Gastroesophageal sphincter (tissue), 3 donors: ENCODE measurements around the gene GNE.

ENCODE experiments used
- CTCF ChIP-seq, 4 experiments: fragments of 200-600 bp in 2 of 4; fragments of 450-650 bp in 2 of 4; sonication (generic) in 1 of 4; IDR thresholded peaks; one replicate each; pipeline ENCODE4 v1.5.1; 2017 to 2019; ENCODE audit warnings: antibody characterized with exemption in 4 of 4, mild to moderate bottlenecking in 2 of 4, moderate library complexity in 2 of 4
- EP300 ChIP-seq: sonication (generic); formaldehyde crosslinking; IDR thresholded peaks from one replicate; pipeline ENCODE4 v1.6.1; 2017; ENCODE audit warnings: antibody characterized with exemption, mild to moderate bottlenecking
- POLR2A ChIP-seq, 2 donors: fragments of 450-650 bp; IDR thresholded peaks; one replicate each; pipeline ENCODE4 v1.6.1; 2017; ENCODE audit warnings: antibody characterized with exemption in 2 of 2, mild to moderate bottlenecking in 2 of 2, moderate library complexity in 1 of 2
- POLR2AphosphoS5 ChIP-seq: sonication (generic); formaldehyde crosslinking; IDR thresholded peaks from one replicate; pipeline ENCODE4 v1.6.1; 2017; ENCODE audit warnings: antibody characterized with exemption

DNA sequence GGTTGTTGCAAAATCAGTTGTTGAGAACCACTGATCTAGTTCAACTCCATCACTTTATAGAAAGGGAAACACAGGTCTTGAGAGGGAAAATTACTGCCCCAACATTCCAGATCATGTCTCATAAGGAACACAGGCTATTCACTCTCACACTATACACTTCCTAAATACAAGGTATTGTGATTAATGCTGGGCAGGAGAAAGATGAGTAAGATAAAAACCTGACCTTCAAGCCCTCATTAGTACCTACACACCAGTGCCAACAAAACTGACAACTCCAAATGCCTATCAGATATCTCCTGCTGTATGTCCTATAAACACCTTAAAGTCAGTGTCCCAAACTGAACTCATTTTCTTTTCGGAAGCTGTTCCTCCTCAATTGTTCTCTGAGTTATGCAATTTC lies 8.2 kb downstream of the GNE start:
- TF ChIP-seq EP300 (no peak), CTCF (IDR thresholded peaks at IDR 0.05) (no peak), POLR2AphosphoS5 (no peak), POLR2A (IDR thresholded peaks at IDR 0.05) (no peak)
